HG02759 (cell line): Measurements from ENCODE around the gene PIK3IP1.

Experiments
- ATAC-seq: cut with Tn5 transposase; IDR thresholded peaks from one replicate; pipeline ENCODE4 v1.9.1; 2021; ENCODE audit warnings: mild to moderate bottlenecking, moderate library complexity; ENCODE audit not compliant: unreplicated experiment

PIK3IP1 gene

DNA sequence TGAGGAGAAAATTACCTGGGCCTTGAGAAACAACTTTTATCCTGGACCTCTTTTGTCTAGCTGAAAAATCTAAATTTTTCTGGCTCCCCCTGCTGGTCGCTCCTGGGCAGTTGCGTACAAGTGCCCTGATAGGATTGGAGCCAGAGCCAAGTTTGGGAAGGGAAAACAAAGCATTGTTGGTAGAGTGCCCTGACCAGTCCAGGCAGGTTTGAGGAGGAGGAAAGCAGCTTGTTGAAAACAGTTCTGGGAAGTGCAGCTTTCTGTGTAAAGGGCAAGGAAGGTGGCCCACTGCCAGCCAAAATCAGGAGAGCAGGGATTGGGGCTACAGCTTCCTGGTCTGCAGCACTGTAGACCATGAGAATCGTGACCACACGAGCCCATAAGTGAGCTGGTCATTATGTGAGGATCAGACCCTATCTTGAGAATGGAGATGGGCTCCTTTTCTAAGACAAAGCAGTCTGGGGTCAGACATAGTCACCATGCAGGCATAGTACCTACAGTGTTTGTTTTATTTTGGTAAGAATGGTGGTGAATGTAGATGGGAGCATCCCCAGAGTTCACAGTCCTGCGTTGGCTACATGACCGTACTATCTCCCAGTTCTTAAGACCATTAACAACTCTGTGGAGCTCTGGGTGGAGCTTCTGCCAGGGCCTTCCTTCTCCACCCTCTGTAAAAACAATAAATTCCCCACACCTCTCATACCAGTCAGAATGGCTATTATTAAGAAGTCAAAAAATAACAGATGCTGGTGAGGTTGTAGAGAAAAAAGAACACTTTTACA lies 21.3 kb upstream of the PIK3IP1 start:
- no peak for ATAC-seq

DNA sequence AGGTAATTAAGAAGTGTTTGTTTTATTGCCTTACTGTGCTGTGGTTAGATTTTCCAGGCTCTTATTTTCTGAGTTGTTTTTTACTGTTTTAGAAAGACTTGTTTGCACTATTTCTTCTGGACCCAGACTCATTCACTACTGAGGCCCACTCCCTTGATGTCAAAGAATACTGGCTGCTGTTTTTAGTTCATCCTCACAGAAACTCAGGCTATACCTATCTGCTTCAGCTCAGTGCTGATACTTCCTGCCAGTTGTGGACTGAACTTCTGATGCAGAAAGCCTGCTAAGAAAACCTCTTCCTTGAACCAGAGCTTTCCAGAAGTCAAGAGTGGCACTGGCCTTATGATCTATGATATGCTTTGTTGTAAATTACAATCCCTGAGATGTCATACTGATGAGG lies 15.9 kb upstream of the PIK3IP1 start:
- ATAC-seq = no peak

DNA sequence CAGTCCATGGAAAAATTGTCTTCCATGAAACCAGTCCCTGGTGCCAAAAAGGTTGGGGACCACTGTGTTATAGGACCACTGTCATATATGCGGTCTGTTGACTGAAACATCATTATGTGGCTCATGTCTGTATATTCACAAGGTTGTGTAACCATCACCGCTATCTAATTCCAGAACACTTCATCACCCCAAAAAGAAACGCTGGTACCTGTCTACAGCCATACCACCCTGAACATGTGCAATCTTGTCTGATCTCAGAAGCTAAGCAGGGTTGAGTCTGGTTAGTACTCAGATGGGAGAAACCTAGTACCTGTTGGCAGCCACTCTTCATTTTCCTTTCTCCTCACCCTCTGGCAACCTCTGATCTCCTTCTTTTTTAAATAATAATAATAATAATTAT lies 12.9 kb upstream of the PIK3IP1 start:
- no peak for ATAC-seq

DNA sequence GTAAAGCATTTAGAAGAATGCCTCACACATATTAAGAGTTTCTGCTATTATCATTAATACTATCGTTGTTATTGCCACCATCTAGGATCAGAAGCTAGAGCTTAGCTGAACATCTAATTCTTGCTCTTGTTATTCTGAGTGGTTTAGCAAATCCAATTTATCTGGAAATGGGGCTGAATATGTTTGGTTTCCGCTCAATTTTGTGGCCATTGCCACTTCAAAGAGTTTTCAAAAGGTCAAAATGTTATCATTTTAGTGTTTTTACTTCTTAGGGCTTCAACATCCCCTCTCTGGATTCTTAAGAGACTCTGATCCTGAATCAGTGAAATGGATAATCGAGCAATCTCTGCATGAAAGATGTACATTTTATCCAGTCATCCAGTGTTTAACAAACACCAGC lies 10.2 kb upstream of the PIK3IP1 start:
- no peak for ATAC-seq

DNA sequence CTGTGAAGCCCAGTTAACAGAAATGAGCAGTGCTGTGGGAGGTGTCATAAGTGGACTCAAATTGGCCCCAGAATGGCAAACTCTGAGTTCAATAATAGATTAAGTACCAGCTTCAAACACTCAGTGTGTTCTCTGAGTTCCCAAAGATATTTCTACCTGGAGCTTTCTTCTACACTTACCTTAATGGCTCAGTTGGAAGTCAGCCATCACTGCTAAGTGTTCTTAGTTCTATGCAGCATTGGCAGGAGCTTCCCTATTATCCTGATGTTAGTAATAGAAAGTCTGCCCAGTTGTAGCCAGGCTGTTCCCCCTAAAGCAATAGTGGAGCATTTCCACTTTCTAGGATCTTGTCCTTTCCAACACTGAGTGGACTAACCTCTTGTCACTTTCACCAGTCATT lies 9.7 kb upstream of the PIK3IP1 start:
- no peak for ATAC-seq

DNA sequence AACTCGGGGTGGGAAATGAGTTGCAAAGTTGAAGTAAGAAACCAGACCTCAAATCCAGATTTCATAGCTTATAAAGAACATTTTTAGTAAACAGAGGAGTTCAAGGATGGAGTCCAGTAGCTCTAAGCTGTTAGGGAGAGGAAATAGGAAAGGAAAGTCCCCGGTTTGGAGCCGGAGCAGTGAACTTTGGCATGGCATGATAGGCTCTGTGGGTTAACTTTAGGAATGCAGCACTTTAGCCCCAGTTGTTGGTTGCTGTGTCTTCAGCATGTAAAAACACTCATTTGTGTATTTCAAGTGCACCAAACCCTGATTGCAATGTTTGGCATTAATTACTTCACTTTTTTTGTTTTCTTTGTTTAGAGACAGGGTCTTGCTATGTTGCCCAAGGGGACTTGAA lies 8.6 kb upstream of the PIK3IP1 start:
- ATAC-seq = no peak

DNA sequence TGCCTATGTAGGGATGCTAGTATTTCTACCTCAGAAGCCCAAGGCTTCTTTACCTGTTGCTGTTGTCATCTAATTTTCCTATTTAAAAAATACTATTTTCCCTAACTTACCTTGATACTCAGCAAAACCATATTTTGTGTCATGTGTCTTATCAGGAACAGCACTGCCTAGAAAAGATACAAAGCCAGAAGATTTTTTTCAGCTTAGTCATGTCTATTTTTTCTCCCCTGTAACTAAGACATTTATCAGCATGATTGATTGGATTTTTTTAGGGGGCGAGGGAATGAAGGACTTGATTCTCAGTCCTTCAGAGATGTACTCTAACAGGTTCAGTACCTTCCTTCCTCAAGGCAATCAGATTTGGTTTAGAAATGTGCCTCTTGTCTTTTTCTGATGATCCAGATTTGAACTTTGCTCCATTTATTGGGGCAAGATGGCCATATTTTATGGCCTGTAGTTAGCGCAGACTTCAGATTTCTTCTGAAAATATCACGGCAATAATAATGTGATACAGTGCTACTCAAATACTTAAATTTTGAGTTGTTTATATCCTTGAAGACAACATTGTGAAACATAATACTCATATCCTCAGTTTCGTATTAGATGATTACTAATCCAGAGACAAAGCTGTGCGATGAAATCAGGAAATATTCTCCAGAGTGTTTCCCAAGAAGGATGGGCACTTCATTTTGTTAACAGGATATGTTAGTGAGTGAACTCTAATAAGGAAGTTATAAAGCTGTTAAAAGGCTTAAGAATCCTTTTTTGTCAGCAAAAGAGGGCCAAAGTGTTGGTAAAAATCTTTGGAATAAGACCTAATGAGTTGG lies 3.8 kb upstream of the PIK3IP1 start:
- no peak for ATAC-seq

DNA sequence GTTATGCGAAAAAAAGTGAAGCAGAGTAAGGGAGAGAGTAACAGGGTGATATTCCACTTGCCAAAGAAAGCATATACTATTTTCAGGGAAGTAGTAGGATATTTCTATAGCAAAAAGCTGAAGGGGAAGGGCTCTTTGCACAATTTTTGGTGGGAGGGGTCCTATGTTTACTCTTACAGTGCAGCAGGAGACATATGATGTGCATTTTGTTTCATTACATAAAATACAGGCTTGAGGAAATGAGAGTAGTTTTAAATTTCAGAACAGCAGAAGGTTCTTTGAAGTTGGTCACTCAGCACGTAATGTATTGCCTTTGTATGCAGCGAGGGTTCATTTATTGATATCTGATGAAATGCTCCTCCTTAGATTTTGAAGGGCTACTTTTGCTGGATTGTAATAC lies 3.1 kb upstream of the PIK3IP1 start:
- no peak for ATAC-seq

DNA sequence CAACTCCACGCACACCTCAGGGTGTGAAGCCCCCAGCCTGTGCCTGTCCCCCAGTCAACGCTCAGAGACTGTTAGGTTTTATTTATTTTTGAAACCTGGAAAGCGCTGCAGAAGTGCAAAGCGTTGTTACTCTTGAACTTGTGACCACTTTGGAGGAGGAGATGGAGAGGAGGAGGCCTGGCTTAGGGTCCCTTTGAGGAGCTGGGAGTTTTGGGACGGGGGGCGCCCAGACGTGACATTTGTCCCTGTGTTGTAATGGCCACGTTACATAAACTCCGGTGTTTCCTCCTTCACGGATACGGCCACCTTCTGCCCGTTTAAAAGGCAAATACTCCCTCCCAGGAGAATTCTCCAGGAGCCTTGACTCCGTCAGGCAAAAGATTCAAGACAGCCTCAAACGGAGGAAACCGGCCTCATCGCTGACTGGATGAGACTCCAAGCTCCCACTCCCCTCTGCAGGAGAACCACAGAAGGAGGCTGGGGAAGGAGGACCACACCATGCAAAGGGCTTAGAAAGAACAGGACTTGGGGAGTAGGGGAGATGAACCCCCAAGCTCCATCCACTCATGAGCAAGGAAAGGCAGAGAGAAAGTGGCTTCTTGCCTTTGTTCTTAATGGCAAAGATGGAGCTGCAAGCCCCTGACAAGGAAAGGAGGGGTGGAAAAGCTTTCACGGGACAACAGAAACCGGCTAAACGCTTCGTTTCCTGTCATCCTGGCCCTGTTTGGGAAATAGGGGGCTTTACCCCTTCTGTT lies 630 bp downstream of the PIK3IP1 start:
- no peak for ATAC-seq

DNA sequence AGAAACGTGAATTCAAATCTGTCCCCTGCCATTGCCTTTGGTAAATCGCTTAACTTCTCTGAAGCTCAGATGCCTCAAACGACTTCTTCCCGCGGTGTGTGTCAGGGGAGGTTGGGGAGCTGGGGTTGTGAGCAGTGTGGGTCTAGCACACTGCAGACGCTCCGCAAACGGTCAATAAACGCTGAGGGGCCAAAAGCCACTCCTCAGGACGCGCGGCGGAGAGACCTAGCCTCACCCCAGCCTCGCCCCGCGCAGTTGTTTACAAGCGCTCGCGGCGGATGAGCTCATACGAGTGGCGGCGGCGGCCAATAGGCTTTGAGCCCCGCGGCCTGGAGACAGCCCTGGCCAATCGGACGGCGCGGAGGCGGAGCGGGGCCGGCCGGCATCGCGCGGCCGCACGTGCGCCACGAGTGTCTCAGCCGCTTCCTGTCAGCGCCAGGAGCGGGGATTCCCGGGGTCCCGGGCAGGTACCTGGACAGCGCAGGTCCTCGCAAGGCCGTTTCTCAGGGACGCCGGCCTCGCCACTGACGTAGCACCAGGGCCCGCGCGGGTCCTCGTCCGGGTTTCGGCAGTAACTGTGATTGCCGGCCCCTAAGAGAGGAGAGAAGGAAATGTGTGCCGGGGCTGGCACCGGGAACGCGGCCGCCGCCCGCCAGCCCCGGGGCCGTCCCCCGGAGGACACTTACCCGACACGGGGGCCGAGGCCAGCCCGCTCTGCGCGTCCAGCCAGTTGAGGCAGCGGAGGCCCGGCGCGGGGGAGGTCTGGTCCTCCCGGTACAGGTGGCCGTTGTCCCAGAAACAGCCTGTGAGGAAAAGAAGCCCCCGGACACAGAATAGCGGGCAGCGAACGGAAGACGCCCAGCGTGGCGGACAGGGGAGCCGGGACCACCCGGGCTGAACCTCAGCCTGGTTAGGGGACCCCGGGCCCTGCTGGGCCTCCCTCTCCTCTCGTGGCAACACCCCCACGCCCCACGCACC lies 1.5 kb downstream of the PIK3IP1 start:
- ATAC-seq = peak; percentile 93

DNA sequence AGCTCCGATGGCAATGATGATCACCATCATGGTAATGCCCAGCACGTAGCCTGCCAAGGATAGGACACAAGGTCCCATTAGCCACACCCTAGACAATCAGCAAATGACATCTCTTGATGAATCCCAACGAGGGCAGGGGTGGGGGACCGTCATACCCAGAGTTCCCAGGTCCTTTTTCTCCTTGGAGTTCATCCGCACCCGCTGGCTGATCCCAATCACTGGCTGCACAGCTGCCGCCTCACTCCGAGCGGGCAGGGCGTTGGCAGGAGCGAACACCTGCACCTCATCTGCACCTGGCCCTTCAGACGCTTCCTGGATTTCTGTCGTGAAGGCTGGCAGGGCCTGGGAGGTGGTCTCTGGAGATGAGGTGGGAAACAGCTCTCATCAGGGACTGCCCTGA lies 2.9 kb downstream of the PIK3IP1 start:
- ATAC-seq = no peak

DNA sequence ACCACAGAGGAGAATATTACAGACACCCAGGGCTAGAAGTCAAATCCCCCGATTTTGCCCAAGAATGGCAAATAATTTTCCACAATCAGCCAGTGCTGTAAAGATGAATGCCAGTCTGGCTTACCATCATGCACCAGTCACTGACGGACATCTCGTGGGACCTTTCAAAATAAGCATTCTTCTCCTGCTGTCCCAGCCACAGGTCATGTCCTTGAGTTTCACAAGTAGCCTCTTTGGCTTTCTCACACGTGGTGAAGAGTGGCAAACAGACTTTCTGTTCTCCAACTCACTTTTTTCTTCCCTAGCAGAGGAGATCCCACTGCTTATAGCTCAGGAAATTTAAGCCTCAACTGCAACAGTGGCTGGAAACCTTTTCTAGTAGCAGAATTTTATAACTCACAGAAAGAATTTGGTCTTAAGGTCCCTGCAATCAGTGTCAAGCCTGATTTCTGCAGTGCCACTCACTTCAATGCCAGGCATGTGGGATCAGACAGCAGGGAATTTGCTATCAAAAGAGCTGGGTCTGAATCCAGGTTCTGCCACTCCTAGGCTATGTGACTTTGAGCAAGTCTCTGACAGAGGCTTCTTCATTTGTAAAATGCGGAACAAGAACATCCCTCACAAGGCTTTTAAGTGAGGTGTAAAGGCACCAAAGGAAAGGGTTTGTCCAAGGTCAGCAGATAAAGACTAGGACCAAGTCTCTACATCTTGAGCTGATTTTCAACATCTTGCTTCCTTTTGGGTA lies 3.6 kb downstream of the PIK3IP1 start:
- no peak for ATAC-seq

DNA sequence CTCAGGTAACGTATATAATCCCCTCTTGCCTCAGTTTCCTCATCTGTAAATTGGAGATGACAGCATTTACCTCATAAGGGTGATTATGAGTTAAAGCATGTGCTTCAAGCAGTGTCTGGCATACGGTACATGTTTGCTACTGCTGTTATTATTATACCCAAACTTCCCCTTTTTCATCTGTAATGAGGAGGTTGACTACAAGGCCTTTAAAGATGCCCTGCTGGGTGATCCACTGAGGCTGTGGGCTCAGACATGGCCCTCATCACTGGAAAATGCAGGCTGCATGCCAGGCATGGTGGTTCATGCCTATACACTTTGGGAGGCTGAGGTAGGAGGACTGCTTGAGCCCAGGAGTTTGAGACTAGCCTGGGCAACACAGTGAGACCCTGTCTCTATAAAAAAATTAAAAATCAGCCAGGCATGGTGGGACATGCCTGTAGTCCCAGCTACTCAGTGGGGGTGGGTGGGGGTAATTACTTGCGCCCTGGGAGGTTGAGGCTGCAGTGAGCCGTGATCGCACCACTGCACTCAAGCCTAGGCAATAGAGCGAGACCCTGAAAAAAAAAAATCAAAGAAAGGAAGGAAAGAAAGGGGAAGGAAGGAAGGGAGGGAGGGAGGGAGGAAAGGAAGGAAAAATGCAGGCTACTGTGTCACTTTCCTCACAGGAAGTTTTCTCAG lies 4.3 kb downstream of the PIK3IP1 start:
- ATAC-seq = no peak

DNA sequence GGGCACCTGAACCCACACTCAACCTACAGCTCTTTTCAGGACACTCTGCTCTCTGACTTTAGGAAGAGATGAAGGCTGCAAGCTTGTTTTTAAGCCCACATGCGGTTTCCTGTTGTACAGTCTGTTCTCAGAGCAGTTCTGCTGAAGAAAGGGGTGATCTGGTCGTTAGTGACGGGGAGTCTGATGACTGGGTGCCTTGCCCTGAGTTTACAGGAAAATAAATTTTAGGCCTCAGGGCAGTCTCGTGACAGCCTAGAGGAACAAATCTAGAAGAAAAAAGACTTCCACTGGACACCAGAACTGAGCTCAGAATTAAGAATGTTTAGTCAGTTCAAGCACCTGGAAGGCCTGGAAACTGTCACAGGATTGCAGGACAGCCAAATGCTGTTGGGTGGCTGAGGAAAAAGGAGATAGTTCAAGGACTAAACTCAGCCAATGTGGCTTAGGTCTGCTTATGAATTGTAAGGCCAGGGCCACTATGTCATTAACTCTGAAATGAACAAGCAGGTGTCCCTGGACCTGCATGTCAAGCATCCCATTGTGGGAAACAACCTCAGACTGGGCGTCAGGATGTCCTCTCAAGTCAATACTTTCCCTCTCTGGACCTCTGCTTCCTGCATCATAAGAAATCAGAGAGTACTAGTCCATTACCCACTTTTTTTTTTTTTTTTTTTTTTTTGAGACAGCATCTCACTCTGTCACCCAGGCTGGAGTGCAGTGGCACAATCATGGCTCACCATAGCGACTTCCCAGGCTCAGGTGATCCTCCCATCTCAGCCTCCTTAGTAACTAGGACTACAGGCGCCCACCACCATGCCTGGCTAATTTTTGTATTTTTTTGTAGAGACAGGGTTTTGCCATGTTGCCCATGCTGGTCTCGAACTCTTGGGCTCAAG lies 5.7 kb downstream of the PIK3IP1 start:
- ATAC-seq = no peak

DNA sequence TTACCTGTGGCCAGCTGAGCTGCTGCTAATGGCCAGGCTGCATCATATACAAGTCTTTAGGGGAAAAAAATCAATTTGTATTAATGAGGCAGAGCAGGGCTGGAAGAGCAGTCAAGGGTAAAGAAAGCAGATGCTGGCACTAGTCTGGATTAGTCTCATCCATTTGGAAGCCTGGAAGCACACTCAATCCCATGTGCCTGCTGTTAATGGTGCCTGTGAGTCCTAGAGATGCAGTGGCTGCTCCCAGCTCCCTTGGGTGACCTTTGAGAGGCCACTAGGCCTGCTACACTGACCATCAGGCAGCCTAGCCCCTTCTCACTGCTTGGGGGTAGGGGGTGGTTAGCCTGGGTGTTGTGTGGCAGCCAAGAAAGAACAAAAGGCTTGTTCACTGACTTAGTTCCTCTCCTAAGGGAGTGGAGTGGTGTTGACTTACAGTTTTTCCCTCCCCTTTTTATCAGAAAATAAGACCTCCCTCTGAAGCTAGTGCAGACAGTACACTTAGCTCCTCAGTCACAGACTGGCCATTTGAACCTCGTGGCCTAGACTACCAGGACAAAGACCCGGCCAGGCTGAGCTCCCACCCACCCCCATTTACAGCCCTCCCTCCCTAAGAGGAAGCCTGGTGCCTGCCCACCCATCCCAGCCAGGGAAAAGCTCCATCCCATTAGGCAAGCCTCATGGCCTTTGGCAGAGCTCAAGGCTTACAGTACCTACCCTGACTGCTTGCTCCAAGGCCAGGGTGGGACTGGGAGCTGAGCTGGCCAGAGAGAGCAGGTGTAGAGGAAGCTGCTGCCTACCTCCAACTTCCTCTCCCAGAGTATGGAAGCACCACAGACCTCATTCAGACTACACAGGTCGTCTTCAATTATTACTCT lies 7.8 kb downstream of the PIK3IP1 start:
- no peak for ATAC-seq

DNA sequence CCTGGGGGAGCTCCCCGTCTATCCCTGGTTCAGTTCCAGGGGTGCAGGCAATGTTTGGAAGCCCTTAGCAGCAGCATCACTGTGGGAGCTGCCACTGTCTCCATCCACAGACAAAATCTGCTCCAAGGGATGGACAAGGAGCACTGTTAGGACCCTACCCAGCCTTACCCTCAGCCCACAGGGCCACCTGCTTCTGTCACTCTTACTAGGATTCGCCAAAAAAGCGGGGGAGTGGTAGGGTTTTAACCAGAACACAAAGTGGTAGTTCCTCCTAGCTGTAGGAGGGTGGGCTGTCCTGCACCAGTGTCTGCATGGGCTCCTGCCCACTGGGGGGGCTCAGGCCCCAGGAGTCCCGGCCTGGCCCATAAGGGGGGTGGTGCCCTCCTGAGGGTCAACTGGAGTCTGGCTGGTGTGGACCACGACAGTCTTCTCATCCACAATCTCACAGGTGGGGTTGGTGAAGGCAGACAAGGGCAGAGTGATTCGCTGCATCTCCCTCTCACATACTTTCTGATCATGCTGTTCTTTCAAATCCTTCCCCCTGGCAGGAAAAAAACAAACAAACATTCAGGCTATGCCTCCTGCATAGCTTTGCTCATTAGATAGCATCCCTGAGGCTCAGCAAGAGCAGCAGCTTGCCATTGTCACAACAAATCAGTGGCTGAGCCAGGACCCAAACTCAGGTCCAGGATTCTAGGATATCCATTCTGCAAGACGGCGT lies 9.4 kb downstream of the PIK3IP1 start:
- no peak for ATAC-seq

DNA sequence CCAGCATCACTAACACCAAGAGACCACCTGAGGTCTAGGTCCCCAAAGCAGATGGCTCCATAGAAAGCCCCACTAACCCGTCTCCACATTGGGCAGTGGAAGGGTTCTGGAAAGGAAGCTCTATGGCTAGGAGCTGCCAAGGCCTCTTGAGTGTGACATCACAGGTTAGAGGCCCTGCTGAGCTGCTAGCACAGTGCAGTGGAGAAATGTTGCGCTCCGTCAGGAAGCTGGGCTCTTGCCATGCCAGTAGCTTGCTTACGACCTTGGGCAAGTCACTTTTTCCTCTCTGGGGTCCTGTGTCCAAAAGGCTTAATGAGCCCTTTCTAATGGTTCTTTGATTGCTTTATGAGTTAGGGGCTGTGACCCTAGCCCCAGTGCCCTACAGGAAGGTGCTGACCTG lies 10.6 kb downstream of the PIK3IP1 start:
- ATAC-seq = no peak
